ENCODE results near the gene PTTG1IP2. TPM values are rescaled to one million over a fixed set of nuclear protein-coding genes. Genes with fewer than 3 reads are reported as not detected.

Gene PTTG1IP2
- total and polyA plus RNA-seq, 8 donors = not detected

DNA sequence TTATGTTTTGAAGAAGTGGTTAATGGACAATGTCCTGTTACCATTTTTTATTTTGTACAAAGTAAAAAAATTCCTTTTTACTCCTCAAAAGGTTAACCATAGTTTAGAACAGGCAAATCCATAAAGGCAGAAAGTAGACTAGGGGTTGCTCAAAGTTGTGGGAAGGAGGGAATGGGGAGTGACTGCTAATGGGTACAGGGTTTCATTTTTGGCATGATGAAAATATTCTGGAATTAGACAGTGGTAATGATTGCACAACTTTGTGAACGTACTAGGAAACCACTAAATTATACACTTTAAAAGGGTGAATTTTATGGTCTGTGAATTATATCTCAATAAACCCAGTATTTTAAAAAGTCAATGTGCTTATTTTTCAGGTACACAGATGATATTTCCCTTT lies 91.3 kb downstream of the PTTG1IP2 start:
- Histone ChIP-seq H3K36me3 (no peaks in the 10 kb centered on the region), H3K9me3 (no peaks in the 10 kb centered on the region), H3K4me3 (no peak overlapping the region), H3K27ac (no peak overlapping the region), H3K27me3 (no peaks in the 10 kb centered on the region), H3K4me1 (no peaks in the 10 kb centered on the region)
- DNase-seq (no peak), ATAC-seq (no peak), FAIRE-seq (no peak)
- WGBS, 2 donors = 57 to 60% methylated on average over 1 of the region's 1 CpG
- intact Hi-C loops (cut with DNase I) = no loop called here
- TF ChIP-seq, protein P1, sequence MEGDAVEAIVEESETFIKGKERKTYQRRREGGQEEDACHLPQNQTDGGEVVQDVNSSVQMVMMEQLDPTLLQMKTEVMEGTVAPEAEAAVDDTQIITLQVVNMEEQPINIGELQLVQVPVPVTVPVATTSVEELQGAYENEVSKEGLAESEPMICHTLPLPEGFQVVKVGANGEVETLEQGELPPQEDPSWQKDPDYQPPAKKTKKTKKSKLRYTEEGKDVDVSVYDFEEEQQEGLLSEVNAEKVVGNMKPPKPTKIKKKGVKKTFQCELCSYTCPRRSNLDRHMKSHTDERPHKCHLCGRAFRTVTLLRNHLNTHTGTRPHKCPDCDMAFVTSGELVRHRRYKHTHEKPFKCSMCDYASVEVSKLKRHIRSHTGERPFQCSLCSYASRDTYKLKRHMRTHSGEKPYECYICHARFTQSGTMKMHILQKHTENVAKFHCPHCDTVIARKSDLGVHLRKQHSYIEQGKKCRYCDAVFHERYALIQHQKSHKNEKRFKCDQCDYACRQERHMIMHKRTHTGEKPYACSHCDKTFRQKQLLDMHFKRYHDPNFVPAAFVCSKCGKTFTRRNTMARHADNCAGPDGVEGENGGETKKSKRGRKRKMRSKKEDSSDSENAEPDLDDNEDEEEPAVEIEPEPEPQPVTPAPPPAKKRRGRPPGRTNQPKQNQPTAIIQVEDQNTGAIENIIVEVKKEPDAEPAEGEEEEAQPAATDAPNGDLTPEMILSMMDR (IDR thresholded peaks at IDR 0.05) = no peak

Other genes with a start within 250 kb of the PTTG1IP2 start
- 1 to 10 TPM; 2.6 to 5.8 (median 3.8) TPM for gene CFAP69, start 224.5 kb upstream of the PTTG1IP2 start, total RNA-seq
- 10 to 100 TPM in 1 of 2 donors, 1 to 10 TPM in 1; 4.4 to 12.8 TPM for gene CFAP69, start 224.5 kb upstream of the PTTG1IP2 start, polyA plus RNA-seq
- not detected for gene FAM237B, start 148.3 kb upstream of the PTTG1IP2 start, total RNA-seq
- gene FAM237B, start 148.3 kb upstream of the PTTG1IP2 start, polyA plus RNA-seq = not detected
- gene GTPBP10, start 122.9 kb upstream of the PTTG1IP2 start, total RNA-seq = 10 to 100 TPM in 4 of 6 donors, 1 to 10 TPM in 2; 9.2 to 14.7 (median 12.1) TPM
- 10 to 100 TPM in 1 of 2 donors, 1 to 10 TPM in 1; 8.1 to 10.2 TPM for gene GTPBP10, start 122.9 kb upstream of the PTTG1IP2 start, polyA plus RNA-seq
- 10 to 100 TPM; 11.8 to 33.3 (median 17.1) TPM for gene CLDN12, start 66.2 kb upstream of the PTTG1IP2 start, total RNA-seq
- gene CLDN12, start 66.2 kb upstream of the PTTG1IP2 start, polyA plus RNA-seq = 10 to 100 TPM; 10.5 to 14.2 TPM
- gene CDK14, start 126.7 kb downstream of the PTTG1IP2 start, total RNA-seq = 10 to 100 TPM; 17.6 to 48.3 (median 29.6) TPM
- 1 to 10 TPM; 4.5 to 7.6 TPM for gene CDK14, start 126.7 kb downstream of the PTTG1IP2 start, polyA plus RNA-seq